Loucy (cell line): ENCODE measurements around the gene FAM135A.

ENCODE experiments used
- H2AFZ ChIP-seq: fragments of 200-600 bp; sonication (generic); 2 replicates; pipeline ENCODE4 v1.6.0; 2016; ENCODE audit warnings: antibody characterized with exemption, mild to moderate bottlenecking, low read length, moderate library complexity
- H3F3A ChIP-seq: fragments of 200-600 bp; 2 replicates; pipeline ENCODE4 v1.6.0; 2016; ENCODE audit warnings: antibody characterized with exemption, low read depth, mild to moderate bottlenecking
- H3K27me3 ChIP-seq: fragments of 200-600 bp; sonication (generic); 2 replicates; pipeline ENCODE4 v1.6.1; 2014; ENCODE audit warnings: low read length, mild to moderate bottlenecking; ENCODE audit not compliant: insufficient read depth, poor library complexity, severe bottlenecking
- H3K36me3 ChIP-seq: fragments of 200-600 bp; sonication (generic); 2 replicates; pipeline ENCODE4 v1.6.1; 2016; ENCODE audit warnings: low read length; ENCODE audit not compliant: insufficient read depth
- H3K4me1 ChIP-seq: fragments of 200-600 bp; sonication (generic); 2 replicates; pipeline ENCODE4 v1.5.1; 2014; ENCODE audit warnings: low read length, mild to moderate bottlenecking; ENCODE audit not compliant: insufficient read depth, poor library complexity, severe bottlenecking
- H3K4me2 ChIP-seq: fragments of 200-600 bp; sonication (generic); 2 replicates; pipeline ENCODE4 v1.6.0; 2014; ENCODE audit warnings: antibody characterized with exemption, low read length, low read depth, mild to moderate bottlenecking; ENCODE audit not compliant: poor library complexity, severe bottlenecking
- H3K4me3 ChIP-seq: fragments of 200-600 bp; sonication (generic); 2 replicates; pipeline ENCODE4 v1.5.1; 2014; ENCODE audit warnings: low read length, mild to moderate bottlenecking, mixed read lengths; ENCODE audit not compliant: poor library complexity, severe bottlenecking
- H3K79me2 ChIP-seq: fragments of 200-600 bp; sonication (generic); 2 replicates; pipeline ENCODE4 v1.6.1; 2014; ENCODE audit warnings: low read length; ENCODE audit not compliant: insufficient read depth
- H3K9ac ChIP-seq: fragments of 200-600 bp; sonication (generic); 2 replicates; pipeline ENCODE4 v1.6.0; 2014; ENCODE audit warnings: mild to moderate bottlenecking, low read depth, low read length, moderate library complexity; ENCODE audit not compliant: poor library complexity, severe bottlenecking
- H3K9me2 ChIP-seq: fragments of 200-600 bp; sonication (generic); replicated peaks from 2 replicates; pipeline ENCODE4 v1.6.1; 2016; ENCODE audit warnings: low read depth, low read length, mixed read lengths
- H3K9me3 ChIP-seq: fragments of 200-600 bp; sonication (generic); 2 replicates; pipeline ENCODE4 v1.6.1; 2014; ENCODE audit warnings: mild to moderate bottlenecking, antibody characterized with exemption, low read length, low read depth; ENCODE audit not compliant: insufficient read depth
- H4K20me1 ChIP-seq: fragments of 200-600 bp; sonication (generic); 2 replicates; pipeline ENCODE4 v1.6.0; 2014; ENCODE audit warnings: antibody characterized with exemption, low read length, mild to moderate bottlenecking; ENCODE audit not compliant: insufficient read depth, poor library complexity, severe bottlenecking
- CTCF ChIP-seq: fragments of 200-600 bp; sonication (generic); conservative IDR thresholded peaks from 2 replicates; pipeline ENCODE4 v1.5.1; 2014; ENCODE audit warnings: mild to moderate bottlenecking, antibody characterized with exemption, low read length
- EZH2phosphoT487 ChIP-seq: fragments of 200-600 bp; IDR thresholded peaks from 2 replicates; pipeline ENCODE4 v1.6.1; 2018; ENCODE audit warnings: antibody characterized with exemption, mild to moderate bottlenecking, moderate library complexity, borderline replicate concordance

Gene FAM135A

GRCh38 chr6:70394518-70395300, 18.6 kb upstream of the FAM135A start:
- no peak overlapping the region for H3K4me2 ChIP-seq
- H3K27me3 ChIP-seq: no peaks in the 10 kb centered on the region
- no peak for TF ChIP-seq CTCF
- TF ChIP-seq EZH2phosphoT487: no peak
- no peaks in the 10 kb centered on the region for H3K79me2 ChIP-seq
- no peak overlapping the region for H3K9ac ChIP-seq
- H3K9me3 ChIP-seq: no peaks in the 10 kb centered on the region
- no peaks in the 10 kb centered on the region for H4K20me1 ChIP-seq
- H3K36me3 ChIP-seq: no peaks in the 10 kb centered on the region
- no peaks in the 10 kb centered on the region for H3F3A ChIP-seq
- H2AFZ ChIP-seq: no peak overlapping the region
- H3K4me3 ChIP-seq: no peak overlapping the region
- no peaks in the 10 kb centered on the region for H3K4me1 ChIP-seq
- no peaks in the 10 kb centered on the region for H3K9me2 ChIP-seq

DNA sequence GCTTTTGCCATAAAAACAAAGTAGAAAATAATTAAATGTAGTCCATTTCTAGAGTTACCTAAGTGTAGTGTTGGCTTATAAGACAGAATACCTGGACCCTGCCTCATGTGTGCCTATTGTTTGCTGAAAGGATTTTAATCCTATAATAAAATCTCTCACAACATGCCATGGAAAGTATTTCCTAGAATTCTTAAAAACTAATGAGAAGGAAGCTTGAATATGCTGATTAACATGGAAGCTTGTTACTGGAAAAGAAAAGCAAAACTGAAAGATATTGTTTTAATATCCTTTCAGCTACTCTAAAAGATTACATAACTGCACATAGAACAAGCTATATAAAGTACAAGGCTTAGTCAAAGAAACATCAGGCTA, 18.0 kb upstream of the FAM135A start:
- Histone ChIP-seq H3K9ac (no peak overlapping the region), H3K27me3 (no peaks in the 10 kb centered on the region), H3F3A (no peaks in the 10 kb centered on the region), H3K4me3 (no peak overlapping the region), H4K20me1 (no peaks in the 10 kb centered on the region), H3K79me2 (no peaks in the 10 kb centered on the region), H3K9me2 (no peaks in the 10 kb centered on the region), H3K36me3 (no peaks in the 10 kb centered on the region), H3K4me2 (no peak overlapping the region), H2AFZ (no peak overlapping the region), H3K9me3 (no peaks in the 10 kb centered on the region), H3K4me1 (no peaks in the 10 kb centered on the region)
- no peak for TF ChIP-seq EZH2phosphoT487
- no peak for TF ChIP-seq CTCF

GRCh38 chr6:70396163-70396562, 17.1 kb upstream of the FAM135A start:
- Histone ChIP-seq H3K36me3 (no peaks in the 10 kb centered on the region), H2AFZ (no peak overlapping the region), H3K4me2 (no peak overlapping the region), H3K9me2 (no peaks in the 10 kb centered on the region), H3K4me3 (no peak overlapping the region), H3F3A (no peaks in the 10 kb centered on the region), H3K4me1 (no peaks in the 10 kb centered on the region), H3K79me2 (no peaks in the 10 kb centered on the region), H3K27me3 (no peaks in the 10 kb centered on the region), H3K9me3 (no peaks in the 10 kb centered on the region), H3K9ac (no peak overlapping the region), H4K20me1 (no peaks in the 10 kb centered on the region)
- TF ChIP-seq EZH2phosphoT487 (no peak), CTCF (no peak)
